Myocyte (in vitro differentiated cells): ENCODE data around the gene KLHL26. TPM values are rescaled to one million over a fixed set of nuclear protein-coding genes. Genes with fewer than 3 reads are reported as not detected.

Experiments used
- DNase-seq: peaks from one replicate; pipeline ENCODE4 v3.0.0-alpha.2; 2012; ENCODE audit warnings: low read depth
- total RNA-seq: library from RNA; depleted of rRNA; stranded (reverse); fragments of >200 nt; gene quantifications from 2 replicates; pipeline ENCODE4 v1.2.3, GENCODE V29; 2014

The KLHL26 gene
- total RNA-seq, 1 donor from 2014 or later: 3.5 TPM

GRCh38 chr19:18646535-18647370, 9.9 kb downstream of the KLHL26 start:
- DNase-seq: no peak

DNA sequence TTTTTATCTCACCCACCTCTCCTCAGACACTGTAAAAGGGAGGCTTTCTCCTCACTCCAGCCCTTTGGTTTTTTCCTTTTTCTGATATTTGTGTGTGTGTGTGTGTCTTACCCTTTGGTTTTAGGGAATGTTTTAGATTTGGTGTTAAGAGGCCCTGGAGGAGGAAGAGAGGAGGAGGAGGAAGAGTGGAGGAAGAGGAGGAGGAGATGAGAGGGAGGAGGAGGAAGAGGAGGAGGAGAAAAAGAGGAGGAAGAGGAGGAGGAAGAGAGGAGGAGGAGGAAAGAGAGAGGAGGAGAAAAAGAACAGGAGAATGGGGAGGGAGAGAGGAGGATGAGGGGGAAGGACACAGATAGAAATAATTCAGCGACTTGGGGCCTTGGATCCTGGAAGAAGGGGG, 10.5 kb downstream of the KLHL26 start:
- no peak for DNase-seq

DNA sequence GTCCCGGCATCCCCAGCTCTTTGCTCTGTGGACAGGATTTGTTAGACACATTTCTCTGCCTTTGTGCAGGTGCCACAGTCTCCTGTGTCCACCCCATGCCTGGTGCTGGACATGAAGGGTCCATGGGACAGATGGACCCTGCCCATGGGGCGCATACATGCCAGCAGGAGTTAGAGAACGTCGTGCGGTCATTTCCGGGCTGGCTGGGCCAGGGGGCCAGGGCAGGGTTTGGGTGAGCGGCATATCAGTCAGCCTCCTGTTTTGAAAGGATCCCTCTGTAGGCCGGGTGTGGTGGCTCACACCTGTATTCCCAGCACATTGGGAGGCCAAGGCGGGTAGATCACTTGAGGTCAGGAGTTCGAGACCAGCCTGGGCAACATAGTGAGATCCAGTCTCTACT, 11.0 kb downstream of the KLHL26 start:
- DNase-seq: no peak

- DNase-seq: no peak
Measured at GRCh38 chr19:18648973-18649315, 12.1 kb downstream of the KLHL26 start.

GRCh38 chr19:18649371-18650020, 12.7 kb downstream of the KLHL26 start:
- peak; percentile 88 for DNase-seq

GRCh38 chr19:18650021-18650390, 13.2 kb downstream of the KLHL26 start:
- DNase-seq: peak; percentile 35

GRCh38 chr19:18650468-18651041, 13.7 kb downstream of the KLHL26 start:
- DNase-seq: peak; percentile 70

DNA sequence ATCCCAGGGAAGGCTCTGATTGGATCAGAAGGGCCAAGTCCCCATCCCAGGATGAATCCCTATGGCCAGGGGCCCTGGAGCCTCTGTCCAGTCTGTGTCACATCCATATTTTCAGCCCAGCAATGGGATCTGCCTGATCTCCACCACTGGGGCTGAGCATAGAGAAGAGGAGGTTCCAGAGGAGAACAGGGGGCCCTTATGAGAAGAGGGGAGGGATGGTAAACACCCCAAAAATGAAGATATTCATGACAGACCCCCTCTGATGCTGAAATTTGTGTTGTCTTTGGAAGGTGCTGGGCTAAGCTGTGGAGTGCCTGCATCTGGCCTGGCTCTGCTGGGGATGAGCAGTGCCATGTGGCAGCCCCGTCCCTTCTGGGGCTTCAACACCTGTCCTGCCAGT, 14.5 kb downstream of the KLHL26 start:
- DNase-seq: no peak

- DNase-seq: no peak
Measured at GRCh38 chr19:18651733-18652132, 14.9 kb downstream of the KLHL26 start.

DNA sequence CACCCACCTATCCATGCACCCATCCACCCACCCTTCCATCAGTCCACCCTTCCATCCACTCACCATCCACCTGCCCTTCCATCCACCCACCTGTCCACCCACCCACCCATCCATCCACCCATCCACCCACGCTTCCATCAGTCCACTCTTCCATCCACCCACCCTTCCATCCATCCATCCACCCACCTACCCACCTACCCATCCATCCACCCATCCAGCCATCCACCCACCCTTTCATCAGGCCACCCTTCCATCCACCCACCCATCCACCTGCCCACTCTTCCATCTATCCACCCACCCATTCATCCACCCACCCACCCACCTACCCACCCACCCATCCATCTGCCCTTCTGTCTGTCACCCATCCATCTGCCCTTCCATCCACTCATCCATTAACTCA, 17.0 kb downstream of the KLHL26 start:
- DNase-seq: no peak

GRCh38 chr19:18654469-18654868, 17.6 kb downstream of the KLHL26 start:
- no peak for DNase-seq

GRCh38 chr19:18655173-18655844, 18.5 kb downstream of the KLHL26 start:
- DNase-seq: no peak

DNA sequence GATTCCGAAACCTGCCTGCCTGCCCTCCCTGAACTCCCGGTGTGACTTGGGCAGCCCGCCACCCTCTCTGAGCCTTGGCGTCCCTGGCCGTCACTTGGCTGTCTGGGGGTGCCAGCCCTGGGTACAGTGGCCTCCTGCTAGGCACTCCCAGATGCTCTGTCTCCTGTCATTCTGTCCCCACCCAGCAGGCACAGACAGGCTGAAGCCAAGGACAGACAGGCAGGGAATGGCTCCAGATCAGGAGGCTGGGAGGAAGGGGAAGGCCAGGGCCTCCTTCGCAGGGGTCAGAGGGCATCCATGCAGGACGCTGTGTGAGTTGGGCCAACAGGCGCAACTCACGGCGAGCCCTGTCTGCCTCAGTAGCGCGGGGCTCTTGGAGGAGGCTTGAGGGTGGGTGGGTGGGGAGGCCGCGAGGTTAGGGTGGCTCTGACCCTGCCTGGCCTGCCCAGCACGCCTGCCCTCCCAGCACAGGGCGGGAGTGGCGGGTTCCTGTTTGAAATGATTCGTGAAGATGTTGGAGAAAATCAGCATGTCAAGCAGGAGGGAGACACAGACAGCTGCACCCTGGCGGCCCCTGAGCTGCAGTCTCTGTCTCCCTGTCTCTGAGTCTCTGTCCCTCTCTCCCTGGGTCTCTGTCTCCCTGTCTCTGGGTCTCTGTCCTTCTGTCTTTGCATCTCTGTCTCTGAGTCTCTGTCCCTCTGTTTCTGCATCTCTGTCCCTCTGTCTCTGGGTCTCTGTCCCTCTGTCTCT, 19.7 kb downstream of the KLHL26 start:
- no peak for DNase-seq

DNA sequence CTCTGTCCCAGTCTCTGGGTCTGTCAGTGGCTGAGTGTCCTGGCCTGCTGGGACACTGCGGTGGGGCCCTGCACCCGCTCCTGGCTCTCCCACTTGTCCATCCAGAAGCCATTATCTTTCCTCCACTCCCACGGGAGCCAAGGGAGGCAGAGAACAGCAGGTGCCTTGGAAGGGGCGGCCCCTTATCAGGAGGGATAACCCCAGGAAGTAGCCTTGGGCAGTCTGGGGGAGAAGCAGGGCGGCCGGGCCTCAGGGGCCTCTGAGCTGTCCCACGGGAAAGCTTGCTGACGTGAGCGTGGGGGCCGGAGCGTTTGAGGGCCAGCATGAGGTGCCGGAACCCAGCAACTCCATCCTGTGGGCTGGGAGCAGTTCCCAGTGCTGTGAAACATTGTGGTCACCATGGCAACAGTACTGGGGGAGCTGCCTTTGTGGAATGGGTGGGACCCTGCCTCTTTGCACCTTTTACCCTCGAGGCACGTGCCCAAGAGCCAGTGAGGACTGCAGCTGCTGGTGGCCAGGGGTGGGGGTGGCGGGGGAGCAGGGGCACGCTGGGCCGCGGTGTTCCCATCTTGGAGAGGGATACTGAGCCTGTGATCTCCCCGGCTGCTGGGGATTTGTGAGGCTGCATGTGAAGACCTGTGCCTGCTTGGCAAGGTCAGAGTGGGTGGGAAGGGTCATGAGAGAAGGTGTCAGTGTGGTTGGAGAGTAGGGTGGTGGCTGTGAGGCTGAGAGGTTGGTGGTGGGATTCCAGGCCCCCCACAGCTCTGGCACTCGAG, 20.9 kb downstream of the KLHL26 start:
- peak; percentile 28 for DNase-seq

DNA sequence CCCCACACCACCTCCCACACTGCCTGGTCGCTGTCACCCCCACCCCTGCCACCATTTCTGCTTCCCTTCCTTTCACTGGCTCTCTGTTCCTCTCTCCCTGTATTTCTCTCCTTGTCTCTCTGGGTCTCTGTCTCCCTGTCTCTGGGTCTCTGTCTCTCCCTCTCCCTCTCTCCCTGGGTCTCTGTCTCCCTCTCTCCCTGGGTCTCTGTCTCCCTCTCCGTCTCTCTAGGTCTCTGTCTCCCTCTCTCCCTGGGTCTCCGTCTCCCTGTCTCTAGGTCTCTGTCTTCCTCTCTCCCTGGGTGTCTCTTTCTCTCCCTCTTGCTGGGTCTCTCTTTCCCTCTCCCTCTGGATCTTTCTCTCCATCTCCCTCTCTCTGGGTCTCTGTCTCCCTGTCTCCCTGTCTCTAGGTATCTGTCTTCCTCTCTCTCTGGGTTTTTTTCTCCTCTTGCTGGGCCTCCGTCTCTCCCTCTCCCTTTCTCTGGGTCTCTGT, 21.6 kb downstream of the KLHL26 start:
- no peak for DNase-seq

GRCh38 chr19:18659281-18660050, 22.6 kb downstream of the KLHL26 start:
- DNase-seq: no peak

DNA sequence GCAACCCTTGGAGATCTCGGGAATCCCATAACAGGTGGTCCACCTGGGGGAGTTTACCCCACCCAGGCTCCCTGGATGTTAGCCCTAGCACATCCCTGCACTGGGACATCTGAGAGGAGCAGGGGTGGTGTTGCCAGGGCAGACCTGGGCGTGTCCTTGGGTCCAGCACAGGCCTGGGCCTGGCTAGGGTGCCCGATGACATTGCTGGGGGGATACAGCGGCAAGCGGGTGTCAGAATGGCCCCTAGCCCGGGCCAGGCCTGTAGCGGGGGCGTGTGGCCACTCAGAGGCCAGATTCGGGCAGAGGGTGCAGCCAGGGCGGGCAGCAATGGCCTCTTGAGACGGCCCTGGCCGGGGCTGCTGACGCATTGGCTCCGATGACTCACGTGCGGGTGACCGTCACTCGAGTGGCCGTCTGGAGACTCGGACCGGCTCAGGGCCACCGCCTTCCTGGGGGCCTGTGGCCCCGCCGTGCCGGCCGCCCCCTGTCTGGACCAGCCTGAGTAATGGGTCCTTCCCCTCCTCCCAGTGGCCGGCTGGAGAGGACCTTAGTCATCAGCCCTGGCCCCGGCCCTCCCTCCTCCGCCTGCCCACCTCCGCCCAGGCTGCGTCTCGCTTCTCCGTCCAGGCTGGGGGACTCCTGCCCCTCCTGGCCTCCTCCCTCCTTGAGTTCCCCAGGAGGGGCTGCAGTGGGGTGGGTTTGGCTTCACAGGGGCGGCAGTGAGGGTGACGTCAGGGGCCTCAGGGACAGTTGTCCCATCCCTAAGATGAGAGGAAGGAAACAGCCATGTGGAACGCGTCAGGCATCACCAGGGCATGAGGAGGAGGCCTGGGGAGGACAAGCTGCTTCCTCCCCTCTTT, 23.5 kb downstream of the KLHL26 start:
- peak; percentile 75 for DNase-seq

DNA sequence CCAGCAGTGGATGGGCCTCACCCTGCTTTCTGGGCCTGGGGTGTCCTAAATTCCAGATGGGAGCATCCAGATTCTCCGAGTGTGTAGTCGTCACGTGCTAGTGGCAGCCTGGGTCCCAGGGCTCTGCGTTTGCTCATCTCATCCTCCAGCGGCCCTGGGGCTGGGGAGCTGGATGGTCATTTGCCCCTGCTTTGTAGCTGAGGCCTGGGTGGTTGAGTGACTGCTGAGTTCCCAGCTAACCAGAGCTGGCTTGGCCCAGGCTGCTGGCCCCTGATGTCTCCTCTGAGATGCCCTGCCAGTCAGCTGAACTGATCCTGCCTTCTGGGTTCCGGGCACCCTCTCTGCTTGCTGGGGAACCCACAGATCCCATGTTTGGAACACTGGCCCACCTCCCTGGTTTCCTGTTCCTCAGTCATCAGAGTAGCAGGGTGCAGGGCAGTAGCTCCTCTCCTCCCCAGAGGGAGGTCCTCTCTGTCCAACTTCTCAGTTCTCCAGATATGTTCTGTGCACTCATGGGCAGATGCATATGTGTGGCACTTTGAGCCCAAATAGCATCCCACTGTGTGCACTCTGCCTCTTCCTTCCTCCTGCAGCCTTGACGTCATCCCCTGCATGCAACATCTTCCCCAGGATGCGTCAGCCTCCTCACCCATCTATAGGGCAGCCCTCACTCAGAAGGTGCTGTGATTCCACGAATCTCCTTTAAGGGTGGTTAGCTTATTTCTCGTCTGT, 24.3 kb downstream of the KLHL26 start:
- no peak for DNase-seq
